Left lung (tissue), 8 donors: Measurements from ENCODE around the gene TBC1D14. TPM values are rescaled to one million over a fixed set of nuclear protein-coding genes. Genes with fewer than 3 reads are reported as not detected.

Experiments
- polyA plus RNA-seq, 6 donors: library from polyadenylated mRNA; unstranded; fragments of 120-200 nt; gene quantifications; one replicate each; pipeline ENCODE4 v1.2.1, GENCODE V29; 2013; ENCODE audit not compliant: insufficient read length in 6 of 6
- total RNA-seq, 2 donors: library from RNA; stranded (reverse); fragmentation: NEBNext Ultra II Directional; extraction: Animal tissue kit (Norgen Biotek cat#: 25700); gene quantifications; one replicate each; pipeline ENCODE4 v1.2.1, GENCODE V29; 2021
- donor health status: DM: no; HTN: yes; CAD: no.
- donor health status: DM: no; HTN: no; CAD: no.

TBC1D14 gene
- total and polyA plus RNA-seq, 8 donors: 39.2 to 73.4 (median 45.1) TPM

Other genes starting within 250 kb of the TBC1D14 start
- gene S100P, start 215.9 kb upstream of the TBC1D14 start, total RNA-seq: 10 to 100 TPM in 1 of 2 donors, 1 to 10 TPM in 1; 5.9 to 85.0 TPM
- 1 to 10 TPM; 2.3 to 6.0 (median 4.2) TPM for gene S100P, start 215.9 kb upstream of the TBC1D14 start, polyA plus RNA-seq
- 10 to 100 TPM; 43.3 to 46.2 TPM for gene MRFAP1L1, start 200.0 kb upstream of the TBC1D14 start, total RNA-seq
- 100 to 1,000 TPM; 102 to 125 (median 114) TPM for gene MRFAP1L1, start 200.0 kb upstream of the TBC1D14 start, polyA plus RNA-seq
- 10 to 100 TPM; 10.8 to 11.1 TPM for gene BLOC1S4, start 193.7 kb upstream of the TBC1D14 start, total RNA-seq
- gene BLOC1S4, start 193.7 kb upstream of the TBC1D14 start, polyA plus RNA-seq: 10 to 100 TPM in 5 of 6 donors, 1 to 10 TPM in 1; 9.0 to 12.8 (median 10.9) TPM
- 10 to 100 TPM; 24.3 to 28.6 TPM for gene KIAA0232, start 127.1 kb upstream of the TBC1D14 start, total RNA-seq
- gene KIAA0232, start 127.1 kb upstream of the TBC1D14 start, polyA plus RNA-seq: 10 to 100 TPM; 27.6 to 34.3 (median 30.2) TPM
- 10 to 100 TPM; 19.4 to 20.1 TPM for gene TADA2B, start 133.5 kb downstream of the TBC1D14 start, total RNA-seq
- gene TADA2B, start 133.5 kb downstream of the TBC1D14 start, polyA plus RNA-seq: 10 to 100 TPM; 12.9 to 19.6 (median 15.5) TPM
- 10 to 100 TPM; 20.1 to 33.9 TPM for gene GRPEL1, start 158.2 kb downstream of the TBC1D14 start, total RNA-seq
- 10 to 100 TPM; 26.2 to 31.9 (median 28.5) TPM for gene GRPEL1, start 158.2 kb downstream of the TBC1D14 start, polyA plus RNA-seq